Limb (tissue), 2 donors: ENCODE data around the gene TMEM184B.

Experiments used
- DNase-seq, 2 donors: peaks; one replicate each; pipeline ENCODE4 v3.0.0-alpha.2; 2016; ENCODE audit errors: extremely low spot score in 2 of 2

The TMEM184B gene

DNA sequence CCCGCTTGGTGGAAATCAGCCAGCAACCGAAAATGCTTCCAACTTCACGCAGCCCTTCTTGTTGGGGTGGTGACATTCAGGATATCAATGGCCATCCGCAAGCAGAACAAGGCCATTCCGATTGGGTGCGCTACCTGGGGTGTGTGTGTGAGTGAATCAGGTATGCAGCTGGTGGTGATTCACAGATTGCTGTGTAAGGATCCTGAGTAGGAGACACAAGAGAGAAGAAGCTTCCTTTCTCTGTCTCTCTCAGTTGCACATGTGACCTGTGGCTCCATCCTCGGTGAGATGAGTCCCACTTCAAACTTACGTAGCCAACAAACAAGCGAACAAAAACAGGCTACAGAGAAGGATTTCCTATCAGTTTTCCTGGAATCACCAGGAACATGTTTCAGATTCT is 9.6 kb upstream of the TMEM184B start:
- DNase-seq = no peak

DNA sequence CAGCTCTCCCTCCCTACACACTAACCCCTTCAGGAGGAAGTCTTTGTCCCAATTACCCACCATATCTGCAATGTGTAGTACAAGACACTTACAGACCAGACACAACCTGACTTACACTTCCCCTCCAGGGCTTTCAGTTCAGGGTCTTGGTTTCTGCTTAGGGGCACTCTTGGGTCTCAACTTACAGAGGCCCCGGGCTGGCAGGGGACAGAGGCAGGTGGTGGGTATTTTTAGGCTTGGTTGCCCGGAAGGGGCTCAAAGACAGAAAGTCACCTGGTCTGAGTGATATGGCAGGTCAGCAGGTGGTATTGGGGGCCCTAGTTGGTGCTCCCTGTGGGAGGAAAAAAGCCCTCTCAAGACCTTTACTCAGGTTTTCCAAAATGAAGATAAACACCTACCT is 3.4 kb upstream of the TMEM184B start:
- DNase-seq = no peak

DNA sequence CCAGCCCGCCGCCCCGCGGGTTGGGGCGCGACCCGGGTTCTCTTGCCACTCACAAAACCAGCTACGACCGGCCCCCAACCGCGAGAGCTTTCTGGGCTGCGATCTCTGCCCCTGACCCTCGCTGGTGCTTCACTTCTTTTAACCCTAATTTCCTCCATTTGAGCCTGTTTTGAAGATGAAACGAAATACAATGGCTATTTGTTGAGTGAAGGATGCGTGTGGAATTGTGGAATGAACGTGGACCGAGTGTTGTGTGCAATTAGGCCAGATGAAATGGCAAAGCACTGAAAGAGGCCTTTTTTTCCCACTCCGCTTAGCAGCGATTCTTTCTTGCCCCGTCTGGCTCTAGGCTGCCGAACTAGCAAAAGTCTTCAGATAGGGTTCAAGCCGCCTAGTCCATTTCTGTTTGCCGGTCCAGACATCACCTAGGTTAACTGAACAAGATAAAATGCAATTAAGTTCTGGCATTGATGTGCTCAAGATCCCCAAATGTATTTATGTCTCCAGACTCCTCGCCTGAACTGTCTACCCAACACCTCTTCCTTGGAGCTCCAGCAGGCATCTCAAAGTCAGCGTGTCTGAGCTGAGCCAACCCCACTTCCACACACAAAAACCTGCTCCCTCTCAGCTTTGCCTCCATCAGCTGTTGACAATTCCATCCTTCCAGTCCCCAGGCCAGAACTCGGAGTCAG is 471 bp upstream of the TMEM184B start:
- DNase-seq = peak in 1 of 2 donors; percentile 8

DNA sequence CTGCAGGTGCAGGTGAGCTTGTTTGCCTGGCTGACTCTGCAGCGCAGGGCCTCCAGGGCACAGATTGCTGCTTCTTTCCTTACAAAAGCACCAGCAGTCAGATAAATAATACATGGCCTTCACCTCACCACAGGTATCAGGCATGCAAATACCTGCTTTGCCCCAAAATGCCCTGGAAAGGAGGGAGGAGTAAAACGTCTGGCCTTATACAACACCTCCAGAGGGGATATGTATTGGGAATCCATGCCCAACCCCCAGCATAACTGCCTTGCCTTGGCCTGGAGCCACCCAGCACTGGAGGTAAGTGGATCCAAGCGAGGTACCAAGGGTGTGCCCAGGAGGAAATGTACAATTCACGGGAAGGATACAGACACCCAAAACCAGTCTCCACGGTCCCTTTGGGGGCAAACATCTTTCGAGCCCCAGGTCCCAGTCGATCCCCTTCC is 860 bp downstream of the TMEM184B start:
- no peak for DNase-seq

DNA sequence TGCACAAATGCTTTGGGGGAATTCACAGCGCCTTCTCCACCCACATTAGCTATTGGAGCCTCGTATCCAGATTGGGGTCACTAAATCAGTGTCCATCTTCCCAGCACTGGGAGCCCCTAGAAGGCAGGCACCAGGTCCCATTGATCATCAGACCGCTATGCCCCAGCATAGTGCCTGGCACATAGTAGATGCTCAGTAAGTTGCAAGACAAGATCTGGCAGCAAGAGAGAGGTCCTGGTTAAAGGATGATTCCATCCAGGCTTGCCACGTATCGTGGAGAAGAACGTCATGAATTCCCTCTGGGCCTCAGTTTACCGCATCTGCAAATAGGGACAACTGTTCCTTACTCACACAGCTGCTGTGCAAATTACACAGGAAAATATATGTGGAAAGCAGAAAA is 1.7 kb downstream of the TMEM184B start:
- no peak for DNase-seq

DNA sequence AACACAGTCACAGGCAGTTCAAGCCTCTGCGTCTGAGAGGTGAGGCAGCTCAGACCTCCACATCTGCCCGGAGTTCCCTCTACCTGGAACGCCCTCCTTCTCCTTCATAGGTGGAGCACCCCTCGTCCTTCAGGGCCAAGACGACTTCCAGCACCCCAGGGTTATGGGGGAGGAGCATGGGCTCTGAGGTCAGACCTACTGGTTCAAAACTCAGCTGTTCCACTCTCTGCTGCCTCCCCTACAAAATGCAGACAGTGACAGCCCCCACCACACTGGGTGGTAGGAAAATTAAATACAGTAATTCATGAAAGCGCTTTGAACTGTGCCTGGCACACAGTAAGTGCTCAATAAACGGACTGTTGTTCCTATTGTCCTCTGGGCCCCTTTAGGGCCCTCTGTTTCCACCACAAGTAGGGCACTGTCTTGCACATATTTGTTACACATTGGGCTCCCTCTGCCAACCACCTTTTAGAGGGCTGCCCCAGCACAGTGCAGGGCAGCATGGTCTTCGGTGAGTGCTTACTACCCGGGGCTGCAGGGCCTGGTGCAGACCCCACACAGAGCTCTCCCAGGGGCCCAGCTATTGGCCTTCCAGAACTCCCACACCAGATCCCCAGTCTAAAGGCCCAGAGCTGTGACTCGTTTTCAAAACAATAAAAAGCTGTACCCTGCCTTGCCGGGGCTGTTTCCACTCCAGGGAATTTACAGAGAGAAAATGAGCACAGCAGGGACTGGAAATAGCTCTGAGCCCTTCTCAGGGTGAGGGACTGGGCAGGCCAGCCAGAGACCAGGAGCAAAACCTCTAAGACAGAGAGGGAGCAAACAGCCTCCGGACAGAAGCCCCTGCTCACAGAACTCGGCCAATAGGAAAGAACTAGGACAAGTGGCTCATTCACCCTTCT is 2.5 kb downstream of the TMEM184B start:
- no peak for DNase-seq

DNA sequence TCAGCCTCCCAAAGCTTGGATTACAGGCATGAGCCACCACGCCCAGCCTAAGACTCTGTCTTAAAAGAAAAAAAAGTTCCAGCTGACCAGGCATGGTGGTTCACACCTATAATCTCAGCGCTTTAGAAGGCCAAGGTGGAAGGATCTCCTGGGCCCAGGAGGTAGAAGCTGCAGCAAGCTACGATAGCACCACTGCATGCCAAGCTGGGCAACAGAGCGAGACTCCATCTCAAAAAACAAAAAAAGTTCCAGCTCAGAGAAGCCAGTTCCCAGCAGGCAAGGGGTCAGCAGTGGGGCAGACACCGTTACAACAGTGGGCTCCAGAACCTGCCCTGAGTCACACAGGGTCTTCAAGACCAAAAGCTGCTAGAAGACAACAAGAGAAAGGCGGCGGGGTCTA is 3.3 kb downstream of the TMEM184B start:
- no peak for DNase-seq

DNA sequence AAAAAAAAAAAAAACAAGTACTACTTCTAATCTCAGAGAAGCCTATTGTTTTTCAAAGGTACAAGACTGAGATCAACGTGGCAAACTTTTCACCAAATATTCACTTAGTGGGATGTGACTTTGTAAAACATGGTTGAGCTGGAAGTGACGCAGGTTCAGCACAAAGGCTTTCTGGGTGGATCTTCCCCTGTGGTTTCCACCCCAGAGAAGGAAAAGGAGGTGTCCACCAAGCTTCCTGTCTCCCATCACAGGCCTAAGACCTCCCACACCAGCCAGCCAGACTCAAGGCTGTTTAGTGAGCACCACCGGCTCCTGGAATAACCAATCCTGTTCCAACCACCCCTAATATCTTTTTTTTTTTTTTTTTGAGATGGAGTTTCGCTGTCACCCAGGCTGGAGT is 5.7 kb downstream of the TMEM184B start:
- no peak for DNase-seq

DNA sequence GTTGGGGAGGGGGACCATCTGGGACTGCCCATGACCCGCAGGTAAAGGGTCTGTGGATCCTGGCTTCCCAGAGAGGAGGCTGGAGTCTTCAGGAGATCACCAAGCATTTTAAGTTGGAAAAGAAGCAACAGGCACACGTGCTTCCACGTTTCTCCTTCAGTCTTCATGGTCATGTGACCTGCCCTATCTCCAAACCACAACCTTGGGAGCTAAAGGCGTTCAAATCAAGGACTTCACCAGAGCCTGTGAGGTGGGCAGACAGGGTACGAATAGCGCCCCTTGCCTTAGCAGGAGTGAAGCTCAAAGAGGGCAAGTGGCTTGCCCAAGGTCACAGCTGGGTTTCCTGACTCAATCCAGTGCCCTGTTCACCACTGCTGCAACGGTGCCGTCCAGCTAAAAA is 6.7 kb downstream of the TMEM184B start:
- no peak for DNase-seq

DNA sequence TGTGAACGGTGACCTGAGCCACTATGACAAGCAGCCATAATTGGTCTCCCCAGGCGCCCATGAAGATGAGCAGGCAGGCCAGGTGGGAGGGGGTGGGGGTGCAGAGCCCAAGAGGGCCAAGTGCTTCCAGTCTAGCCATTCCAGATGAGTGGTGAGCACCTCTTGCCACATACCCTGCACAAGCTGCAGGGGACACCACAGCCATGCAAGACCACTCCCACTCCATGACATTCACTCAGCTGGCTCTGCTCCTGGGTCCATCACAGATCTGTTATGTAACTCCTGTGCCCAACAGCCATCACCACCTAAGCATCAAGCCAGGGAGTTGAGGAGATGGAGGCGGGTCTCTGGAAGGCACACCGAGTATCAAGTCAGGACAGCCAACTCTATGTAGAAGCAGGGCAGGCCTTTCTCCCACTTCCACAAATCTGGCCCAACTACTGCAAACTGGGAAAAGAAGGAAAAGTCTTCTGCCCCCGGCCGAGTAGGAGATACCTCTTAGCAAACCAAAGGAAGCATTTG is 8.4 kb downstream of the TMEM184B start:
- DNase-seq = no peak

DNA sequence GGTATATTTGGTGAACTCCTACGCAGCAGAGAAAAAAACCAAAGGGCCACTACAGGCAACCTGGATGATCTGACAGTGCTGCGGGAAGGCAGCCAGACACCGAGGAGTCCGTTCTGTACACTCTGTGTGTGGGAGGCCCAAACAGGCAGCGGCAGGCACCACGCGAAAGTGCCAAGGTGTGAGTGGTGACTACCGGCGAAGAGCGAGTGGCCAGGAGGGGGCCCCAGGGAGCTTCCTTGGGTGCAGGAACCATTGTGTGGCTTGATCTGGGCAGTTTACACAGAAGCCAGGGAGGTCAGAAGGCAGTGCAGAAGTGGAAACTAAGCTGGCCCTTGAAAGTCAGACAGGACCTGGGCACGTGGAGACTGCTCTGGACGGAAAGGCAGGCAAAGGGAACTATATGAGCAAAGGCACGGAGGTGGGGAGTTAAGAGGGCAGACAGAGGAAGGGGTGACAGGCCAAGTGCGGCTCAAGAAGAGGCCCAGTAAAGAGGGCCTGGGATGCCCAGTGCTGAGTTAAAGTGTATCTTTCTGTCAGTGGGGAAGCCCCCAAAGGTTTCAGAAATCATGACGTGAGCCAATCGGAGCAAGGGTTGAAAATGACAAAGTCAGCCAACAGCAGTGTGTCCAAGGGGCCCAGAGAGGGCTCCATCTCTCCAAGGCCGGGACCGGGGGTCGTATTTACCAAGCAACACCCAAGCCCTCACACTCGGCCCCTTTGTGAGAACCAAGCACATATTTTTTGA is 10.6 kb downstream of the TMEM184B start:
- no peak for DNase-seq

DNA sequence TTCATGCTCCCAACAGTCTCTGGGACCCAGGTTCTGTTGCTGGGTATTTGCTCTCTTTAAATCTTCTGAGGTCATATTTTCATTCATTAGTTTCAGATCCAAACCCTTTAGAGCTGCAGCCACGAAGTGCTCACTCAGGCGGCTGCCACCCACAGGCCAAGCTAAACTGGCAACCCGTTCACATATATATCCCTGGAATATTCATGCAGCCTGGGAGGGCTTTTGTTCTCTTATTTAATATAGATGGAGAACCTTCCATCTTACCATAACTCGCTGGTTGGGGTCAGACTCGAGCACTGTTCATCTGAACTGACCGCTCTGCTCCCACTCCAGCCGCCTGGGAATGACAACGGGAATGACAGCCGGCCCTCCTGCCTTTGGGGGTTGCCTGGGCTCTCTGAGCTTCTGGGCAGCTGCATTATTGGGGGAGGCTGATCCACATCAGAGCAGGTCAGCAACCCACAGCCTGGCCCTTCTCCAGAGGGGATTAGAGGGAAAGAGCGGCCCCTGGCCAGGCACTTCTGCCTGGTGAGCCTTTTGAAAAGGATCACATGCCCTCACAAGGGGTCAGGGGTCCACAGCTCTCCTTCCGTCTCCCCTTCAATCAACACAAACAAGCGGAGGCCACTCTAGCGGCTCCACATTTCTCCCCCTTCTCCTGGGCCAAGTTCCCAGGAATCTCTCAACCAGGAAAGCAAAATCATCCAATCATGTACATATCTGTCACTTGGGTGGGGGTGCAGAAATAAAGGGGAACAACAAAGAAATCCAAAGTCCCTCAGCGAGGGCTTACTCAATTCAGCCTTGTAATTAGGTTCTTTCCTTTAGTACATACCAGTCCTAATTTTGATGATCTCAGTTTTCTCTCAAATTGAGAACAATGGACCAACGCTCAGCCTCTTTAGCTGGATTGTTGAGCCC is 11.8 kb downstream of the TMEM184B start:
- no peak for DNase-seq

DNA sequence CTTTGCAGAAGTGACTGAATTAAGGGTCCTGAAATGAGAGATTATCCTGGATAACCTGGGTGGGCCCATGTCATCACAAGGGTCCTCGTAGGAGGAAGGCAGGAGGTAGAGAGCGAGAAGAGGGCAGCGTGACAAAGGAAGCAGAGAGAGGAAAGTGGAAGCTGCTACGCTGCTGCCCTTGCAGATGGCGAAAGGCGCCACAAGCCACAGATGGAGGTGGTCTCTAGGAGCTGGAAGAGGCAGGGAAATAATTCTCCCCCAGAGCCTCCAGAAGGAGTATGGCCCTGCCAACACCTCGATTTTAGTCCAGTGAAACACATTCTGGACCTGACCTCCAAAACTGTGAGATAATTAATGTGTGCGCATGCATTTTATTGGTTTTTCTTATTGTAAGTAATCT is 13.4 kb downstream of the TMEM184B start:
- DNase-seq = no peak

DNA sequence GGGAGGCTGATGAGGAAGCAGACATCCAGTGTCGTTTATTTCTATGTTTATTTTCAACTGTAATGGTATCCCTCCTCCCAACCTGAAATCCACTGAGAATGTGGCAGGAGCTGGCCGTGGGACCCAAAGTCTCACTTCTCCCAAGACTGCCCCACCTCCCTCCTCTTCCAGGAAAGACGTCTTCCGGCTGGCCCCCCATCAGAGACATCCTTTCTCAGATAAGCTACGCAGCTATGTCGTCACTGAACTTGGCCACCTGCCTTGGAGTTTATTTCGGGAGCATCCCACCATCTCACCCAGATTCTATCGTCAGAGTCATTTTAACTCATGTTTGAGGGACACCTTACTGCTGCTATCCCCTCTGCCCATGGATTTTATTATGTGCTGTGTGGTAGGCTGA is 13.9 kb downstream of the TMEM184B start:
- no peak for DNase-seq

DNA sequence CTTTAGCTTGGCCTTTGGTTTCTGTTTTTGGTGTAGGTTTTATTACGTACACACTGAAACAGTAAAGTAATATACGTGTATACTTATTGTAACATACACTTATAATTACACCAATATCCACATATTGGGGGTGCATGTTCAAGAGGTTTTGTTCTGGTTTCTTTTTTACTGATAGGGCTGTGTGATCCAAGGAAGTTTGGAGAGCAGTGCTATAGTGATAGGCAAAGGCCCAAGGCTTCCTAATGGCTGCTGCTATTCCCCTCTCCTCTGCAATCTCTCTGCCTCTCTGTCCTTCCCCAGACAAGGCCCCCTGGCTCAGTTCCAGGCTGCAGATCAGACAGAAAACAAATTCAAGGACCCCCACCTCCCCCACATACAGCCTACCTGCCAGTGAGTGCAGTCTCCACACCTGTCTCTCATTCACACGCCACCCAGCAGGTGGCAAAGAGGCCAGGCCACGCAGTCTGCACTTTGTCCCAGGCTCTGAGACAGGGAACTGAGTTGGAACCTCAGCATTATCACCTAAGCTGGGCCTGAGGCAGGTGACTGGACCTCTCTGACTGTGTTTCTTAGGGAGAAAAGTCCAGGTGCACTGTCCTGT is 15.1 kb downstream of the TMEM184B start:
- DNase-seq = no peak

DNA sequence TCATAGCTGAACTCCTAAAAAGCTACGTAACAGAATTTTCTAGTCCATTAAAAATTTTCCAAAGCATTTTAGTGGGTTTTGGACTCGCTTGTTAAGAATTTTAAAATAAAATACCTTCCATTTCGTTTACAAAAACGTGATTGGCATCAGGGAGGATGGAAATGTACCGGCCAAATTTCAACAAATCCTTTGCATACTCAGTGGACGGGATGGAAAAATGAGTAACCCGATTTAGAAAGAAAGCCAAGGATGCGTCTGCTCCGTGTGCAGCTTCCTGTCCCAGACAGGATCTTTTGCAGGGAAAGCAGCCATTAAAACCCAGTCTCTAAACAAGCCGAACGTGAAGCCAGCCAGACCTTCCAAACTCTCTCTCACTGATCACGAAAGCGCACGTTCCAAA is 15.6 kb downstream of the TMEM184B start:
- DNase-seq = peak in 1 of 2 donors; percentile 56

DNA sequence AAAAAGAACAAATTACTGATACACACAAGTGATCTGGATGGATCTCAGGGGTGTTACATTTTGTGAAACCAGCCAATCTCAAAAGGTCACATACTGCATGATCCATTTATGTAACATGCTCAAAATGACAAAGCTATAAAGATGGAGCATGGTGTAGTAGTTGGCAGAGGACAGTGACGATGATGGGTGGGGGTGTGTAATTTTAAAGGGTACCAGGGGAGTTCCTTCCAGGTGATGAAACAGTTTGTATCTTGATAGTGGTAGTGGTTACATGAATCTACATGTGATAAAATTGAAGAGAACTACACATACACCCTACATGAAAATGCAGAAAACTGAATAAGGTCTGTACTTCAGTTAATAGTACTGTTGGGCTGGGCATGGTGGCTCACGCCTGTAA is 17.1 kb downstream of the TMEM184B start:
- DNase-seq = no peak

DNA sequence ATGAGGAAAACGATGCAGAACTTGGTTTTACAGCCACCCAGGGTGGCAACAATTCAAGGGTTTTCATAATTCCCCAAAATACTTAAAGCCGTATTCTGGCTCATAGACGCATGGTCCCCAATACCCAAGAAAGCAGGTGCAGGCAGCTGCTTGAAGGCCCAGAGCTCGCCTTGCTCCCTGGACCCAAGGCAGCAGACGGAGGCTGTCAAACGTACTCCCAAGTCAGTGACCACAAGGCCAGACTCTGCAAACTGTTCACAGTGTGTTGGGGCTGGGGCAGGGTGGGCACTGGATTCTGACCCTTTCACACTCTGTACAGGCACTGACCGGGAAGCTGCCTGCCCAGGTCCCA is 21.5 kb downstream of the TMEM184B start:
- DNase-seq = no peak

DNA sequence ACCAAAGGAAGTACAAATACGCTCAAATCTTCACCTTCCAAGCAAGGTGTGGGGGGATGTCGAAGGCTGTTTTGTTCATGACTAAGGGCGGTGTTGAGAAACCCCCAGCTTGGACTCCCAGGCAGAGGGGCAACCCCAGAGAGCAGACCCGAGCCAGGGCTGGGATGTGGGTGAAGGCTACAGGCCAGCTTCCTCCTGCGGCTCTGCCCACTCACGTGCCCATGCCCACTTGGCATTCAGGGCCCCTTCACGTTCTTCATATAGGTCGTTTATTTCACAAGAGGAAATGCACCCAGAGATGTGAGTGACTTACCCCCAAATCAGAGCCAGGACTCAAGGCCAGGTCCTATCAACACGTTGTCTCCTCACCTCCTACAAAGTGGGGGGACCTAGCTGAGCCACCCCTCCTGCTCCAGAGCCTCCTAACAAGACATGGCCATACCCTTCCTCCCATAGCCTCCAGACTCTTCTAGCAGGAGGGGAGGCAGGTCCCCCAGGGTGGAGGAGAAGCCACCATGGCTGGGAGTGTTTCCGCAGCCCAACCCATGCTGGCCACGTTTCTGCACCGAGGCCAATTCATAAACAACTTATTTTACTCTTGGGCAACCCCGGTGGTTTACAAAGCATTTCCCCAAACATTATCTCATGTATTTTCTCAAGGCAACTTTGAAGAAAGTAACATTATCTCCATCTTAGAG is 22.0 kb downstream of the TMEM184B start:
- no peak for DNase-seq
